SIG-M5 (cell line): ENCODE results near the gene TMEM218.
"Not testable (repeated sequence)": the region's sequence is repeated elsewhere in the genome, so short reads cannot be mapped to it uniquely, and the experiment has no call there.

Experiments used
- DNase-seq: peaks from one replicate; lab custom pipeline; 2025; lab: John Stamatoyannopoulos, UW

TMEM218 gene

DNA sequence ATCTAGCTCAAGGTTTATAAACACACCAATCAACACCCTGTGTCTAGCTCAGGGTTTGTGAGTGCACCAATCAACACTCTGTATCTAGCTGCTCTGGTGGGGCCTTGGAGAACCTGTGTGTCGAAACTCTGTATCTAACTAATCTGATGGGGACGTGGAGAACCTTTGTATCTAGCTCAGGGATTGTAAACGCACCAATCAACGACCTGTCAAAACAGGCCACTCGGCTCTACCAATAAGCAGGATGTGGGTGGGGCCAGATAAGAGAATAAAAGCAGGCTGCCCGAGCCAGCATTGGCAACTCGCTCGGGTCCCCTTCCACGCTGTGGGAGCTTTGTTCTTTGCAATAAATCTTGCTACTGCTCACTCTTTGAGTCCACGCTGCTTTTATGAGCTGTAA, 21.3 kb downstream of the TMEM218 start:
- not testable (repeated sequence) for DNase-seq

DNA sequence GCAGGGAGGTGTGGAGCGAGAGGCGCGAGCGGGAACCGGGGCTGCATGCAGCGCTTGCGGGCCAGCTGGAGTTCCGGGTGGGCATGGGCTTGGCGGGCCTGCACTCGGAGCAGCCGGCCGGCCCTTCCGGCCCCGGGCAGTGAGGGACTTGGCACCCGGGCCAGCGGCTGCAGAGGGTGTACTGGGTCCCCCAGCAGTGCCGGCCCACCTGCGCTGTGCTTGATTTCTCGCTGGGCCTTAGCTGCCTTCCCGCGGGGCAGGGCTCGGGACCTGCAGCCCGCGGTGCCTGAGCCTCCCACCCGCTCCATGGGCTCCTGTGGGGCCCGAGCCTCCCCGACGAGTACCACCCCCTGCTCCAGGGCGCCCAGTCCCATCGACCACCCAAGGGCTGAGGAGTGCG, 21.9 kb downstream of the TMEM218 start:
- not testable (repeated sequence) for DNase-seq

DNA sequence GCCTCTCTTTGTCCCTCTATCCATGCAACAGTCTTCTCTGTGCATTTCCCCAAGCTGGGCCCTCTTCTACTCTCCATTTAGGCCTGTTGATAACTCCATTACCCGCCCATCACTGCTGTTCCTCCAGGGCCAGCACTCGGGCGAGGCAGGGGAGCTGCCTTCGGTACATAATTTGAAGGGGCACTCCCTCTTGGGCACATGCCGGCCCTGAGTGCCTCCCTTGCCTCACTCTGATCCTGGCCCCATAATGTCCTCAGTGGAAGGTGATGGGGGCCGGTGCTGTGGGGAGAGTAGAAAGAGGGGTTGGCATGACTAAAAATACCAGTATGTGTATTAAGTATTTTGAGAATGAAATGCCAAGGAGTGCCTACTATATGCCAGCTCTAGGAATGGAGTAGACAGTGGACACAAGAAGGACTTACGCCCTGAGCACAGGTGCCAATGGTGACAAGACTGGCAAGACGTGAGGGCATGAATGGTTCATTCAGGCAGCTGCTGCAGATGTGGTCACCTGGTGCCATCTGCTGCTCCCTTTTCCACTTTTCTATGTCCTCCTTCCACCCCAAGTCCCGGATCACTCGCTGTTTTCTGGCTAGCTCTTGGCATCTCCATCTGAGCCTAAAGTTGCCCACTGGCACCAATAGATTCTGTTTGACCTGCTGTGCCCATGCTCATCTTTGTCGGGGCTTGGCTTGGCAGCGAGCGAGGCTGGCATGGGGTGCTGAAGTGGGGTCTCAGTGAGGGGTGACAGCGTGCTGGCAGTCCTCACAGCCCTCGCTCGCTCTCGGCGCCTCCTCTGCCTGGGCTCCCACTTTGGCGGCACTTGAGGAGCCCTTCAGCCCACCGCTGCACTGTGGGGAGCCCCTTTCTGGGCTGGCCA, 22.6 kb downstream of the TMEM218 start:
- no peak for DNase-seq

DNA sequence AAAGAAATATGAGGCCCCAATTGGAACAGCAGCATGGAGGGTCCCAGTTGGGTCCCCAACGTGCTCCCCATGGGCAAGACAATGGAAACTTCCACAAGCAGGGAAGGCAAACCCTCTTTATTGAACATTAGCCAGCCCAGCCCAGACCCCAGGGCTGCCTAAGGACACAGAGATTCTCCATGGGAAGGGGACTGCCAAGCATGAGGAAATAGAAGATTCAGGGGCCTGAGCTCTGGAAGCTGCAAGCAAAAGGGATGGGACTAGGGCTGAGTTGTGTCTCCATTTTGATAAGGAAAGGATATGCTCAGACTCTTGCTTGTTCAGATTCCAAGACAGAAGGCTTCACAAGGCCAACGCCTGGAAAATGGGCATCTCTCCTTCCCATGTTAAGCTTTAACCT, 23.3 kb downstream of the TMEM218 start:
- DNase-seq: no peak

DNA sequence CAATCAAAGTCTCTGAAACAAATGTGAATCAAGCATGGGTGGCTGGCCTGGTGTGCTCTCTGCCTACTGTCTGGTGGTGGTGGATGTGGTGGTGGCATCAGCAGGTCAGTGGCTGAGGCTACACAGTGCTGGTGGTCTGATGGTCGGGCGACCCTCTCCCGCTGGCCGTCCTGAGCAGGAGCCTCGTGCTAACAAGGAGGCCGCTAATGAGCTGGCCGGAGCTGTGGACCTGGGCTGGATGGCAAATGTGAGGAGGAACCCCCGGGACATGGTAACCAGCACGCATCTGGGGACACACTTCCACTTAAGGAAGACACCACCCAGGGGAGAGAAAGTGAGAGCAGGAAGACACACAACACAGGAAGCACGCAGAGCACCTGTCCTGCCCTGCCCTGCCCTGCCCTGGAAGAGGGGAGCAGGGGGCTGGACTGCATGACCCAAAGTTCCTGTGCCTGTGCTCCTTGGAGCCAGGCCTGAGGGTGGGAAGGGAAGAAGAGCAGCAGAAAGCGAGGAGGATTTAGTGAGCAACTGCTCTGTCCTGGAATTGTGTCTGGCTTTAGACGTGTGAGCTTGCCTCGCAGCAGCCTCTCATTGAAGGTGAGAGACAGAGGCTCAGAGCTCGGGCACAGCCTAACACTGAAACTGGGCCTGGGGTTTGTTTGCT, 24.7 kb downstream of the TMEM218 start:
- DNase-seq: no peak

DNA sequence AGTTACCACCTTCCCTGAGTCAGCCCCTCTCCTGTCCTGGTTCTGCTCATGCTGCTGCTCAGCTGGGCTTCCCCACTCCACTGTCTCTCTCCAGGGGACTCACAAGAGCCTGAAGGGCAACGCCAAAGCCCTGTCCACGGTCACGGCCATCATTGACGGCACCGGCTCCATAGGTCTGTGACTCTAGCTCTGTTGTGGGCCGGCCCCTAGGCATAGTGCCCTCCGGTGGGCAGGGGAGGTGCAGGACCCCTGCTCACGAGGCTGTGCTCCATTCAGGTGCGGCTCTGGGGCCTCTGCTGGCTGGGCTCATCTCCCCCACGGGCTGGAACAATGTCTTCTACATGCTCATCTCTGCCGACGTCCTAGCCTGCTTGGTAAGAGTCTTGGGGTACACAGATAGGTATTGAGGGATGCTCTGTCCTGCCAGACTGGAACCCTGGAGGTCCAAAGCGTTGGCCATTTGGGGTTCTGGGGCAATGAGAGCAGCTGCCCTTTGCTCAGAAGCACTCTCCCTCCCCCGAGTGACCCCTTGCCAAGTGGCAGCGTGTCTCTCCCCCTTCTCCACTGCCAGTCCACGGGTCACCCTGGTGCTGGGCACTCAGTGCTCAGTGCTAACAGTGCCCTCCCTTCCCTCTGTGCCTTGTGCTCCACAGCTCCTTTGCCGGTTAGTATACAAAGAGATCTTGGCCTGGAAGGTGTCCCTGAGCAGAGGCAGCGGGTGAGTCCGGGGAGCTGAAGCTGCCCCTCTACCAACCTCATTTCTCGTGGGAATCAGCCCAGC, 25.9 kb downstream of the TMEM218 start:
- no peak for DNase-seq

DNA sequence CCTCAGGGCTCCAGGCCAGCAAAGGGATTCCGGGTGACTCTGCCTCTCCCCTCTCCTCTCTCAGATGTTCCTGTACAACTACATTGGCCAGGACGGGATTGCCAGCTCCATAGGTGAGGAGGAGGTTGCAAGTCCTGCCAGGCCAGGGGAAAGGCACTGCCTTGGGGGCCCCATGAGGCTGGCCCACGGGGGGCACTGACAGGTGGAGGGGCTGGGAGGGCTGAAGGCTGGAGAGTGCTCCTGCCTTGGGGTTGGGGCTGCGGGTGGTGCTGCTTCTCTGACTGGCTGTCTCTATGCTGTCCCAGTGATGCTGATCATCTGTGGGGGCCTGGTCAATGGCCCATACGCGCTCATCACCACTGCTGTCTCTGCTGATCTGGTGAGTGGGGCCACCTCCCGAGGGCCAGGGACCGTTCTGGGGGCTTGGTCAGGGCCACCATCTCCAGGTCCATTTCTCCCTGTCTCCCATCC, 26.6 kb downstream of the TMEM218 start:
- no peak for DNase-seq

DNA sequence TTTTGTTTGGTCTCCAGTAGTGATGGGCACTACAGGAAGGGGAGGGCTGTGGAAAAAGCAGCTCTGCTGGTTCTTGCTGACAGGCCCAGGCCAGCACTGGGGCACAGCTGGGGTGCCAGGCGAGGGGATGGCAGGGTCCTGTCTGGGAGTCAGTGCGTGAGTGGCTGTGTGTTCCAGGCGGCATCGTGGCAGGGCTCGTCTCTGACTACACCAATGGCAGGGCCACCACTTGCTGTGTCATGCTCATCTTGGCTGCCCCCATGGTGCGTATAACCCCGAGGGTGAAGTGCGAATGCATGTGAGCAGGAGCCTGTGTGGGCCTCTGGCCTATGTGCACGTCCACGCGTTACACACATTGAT, 27.4 kb downstream of the TMEM218 start:
- no peak for DNase-seq

DNA sequence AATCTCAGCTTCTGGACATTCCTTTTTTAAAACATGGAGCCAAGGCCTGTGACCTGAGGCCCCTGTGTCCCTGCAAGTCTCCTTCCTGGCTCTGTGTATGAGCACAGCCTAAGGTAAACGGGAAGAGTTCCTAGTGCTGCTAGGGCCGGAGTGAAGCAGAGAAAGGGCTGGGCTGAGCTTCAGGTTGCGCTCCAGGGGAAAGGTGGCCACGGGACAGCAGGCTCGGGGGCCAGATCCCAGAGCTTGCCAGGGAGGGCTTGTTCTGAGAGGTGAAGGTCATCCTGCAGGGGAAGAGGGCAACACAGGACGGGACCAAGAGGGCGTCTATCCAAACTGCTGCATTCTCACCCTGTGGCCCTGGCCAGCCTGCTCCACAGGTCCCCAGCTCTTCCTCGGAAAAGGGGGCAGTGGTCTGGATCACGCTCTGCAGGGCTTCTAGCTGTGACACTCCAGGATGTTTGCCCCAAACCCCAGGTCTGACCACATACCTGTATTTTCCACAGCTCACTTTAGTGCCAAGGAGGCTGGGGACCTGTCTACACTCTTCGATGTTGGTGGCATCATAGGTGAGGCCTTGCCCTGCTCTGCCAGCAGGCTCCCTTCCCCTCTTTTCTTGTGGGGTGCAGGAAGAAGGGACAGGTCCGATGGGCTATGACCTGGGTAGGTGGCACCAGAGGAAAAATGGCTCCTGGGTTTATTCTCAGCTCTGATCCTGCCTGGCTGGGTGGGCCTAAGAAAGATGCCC, 27.9 kb downstream of the TMEM218 start:
- no peak for DNase-seq

DNA sequence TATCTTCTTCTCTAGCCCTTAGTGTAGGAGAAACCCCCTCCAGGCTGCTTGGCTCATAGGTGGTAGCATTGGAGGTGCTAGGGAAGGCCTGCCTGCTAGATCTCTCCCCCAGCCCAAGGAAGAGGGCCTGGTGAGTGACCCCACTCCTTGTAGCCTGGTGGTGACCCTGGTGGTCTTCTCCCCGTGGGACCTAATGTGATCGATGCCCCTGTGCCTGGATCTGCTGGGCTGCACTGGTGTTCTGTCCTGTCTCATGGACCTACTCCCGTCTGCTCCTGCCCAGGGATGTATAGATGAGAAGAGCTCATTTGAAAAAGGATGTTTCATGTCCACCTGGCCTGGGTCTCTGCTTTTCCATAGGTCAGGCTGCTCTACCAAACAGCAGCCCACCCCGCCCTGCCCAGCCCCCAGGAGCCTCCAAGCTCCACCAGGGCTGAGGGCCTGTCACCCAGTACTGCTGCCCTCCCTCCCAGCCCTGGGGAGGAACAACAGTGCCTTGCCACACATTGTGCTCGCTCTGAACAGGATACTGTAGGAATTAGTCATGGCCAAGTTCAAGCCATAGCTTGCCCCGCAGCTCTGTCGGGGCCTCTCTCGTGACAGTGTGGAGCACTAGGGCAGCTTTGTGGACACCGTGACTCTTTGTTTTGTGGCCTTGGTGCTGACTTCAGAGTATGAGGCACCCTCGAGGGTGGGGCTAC, 28.7 kb downstream of the TMEM218 start:
- no peak for DNase-seq

DNA sequence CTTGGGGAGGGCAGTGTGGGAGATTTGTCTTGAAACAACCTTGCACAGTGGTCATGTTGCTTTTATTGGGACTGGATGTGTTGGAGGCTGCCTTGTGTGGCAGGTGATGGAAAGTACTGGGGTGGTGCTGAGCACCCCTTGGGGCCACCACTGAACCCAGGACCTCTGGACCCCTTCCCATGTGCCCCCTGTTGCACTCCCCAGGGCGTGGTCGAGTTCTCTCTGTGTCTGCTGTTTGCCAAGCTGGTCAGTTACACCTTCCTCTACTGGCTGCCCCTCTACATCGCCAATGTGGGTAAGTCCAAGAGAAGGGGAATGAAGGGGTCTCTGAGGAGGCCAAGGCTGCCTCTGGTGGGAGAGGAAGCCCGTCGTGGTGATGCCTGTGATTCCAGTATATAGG, 29.4 kb downstream of the TMEM218 start:
- DNase-seq: no peak

DNA sequence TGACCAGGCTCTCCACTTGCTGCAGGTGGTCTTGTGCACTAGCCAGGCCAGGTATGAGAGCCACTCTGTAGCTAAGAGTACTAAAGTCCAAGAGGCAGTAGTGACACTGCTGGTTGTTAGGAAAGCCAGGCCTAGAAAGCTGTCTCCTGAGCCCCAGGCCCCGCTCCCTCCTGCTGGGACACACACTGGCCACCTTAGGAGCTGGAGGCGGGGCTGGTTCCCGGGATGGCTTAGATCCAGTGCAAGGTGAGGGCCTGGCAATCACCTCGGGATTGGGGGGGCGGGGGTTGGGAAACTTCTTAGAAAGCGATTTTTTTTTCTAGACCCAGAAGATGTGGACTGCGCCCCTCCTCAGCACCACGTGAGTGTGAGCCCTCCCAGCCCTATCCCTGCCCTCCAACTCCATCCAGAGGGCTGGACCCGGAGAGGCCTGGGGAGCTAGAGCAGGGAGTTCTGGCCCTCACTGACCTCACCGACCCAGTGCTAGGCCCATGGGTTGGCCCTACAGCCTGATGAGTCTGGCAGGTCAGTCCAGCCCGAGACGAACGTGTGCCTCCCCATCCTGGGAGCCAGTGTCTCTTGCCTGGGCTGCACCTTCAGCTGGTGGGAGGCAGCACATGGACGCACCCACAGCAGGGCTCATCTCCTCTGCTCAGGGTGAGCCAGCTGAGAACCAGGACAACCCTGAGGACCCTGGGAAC, 30.2 kb downstream of the TMEM218 start:
- DNase-seq: no peak

DNA sequence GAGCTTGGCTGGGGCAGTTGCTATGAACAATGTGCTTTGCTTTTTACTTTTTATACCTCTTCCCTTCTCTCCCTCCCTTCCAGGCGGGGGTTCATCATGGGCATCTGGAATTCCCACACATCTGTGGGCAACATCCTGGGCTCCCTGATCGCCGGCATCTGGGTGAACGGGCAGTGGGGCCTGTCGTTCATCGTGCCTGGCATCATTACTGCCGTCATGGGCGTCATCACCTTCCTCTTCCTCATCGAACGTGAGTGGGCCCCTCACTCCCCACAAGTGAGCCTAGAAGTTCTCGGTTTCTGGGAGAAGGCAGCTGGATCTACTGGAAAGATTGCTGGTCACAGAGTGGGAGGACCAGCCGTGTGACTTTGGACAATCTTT, 30.9 kb downstream of the TMEM218 start:
- DNase-seq: no peak

DNA sequence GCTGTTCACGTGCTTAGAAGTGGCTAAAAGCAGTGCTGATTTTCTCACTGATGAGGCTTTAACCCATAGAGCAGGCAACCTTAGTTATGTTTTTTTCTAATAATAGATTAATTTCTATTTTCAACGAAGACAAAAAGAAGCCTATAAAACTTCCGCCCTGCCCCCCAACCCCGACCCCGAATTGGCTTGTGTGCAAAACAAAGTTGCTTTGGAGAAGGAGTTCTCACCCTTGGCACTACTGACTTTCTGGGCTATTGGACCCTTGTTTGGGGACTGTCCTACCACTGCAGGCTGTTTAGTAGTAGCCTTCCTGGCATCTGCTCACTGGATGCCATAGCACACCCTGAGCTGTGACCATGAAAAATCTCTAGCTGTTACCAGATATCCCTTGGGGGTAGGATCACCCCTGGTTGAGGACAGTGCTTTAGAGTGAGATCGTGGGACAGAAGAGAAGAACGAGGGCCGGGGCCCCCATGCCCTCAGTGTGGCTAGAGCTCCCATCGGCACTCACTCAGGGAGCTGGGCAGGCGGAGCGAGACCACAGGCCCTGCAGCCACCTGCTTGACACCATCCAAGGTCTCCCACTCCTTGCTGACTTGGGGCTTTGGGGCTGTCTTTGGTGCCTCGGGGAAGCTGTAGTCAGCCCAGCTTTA, 31.4 kb downstream of the TMEM218 start:
- no peak for DNase-seq

DNA sequence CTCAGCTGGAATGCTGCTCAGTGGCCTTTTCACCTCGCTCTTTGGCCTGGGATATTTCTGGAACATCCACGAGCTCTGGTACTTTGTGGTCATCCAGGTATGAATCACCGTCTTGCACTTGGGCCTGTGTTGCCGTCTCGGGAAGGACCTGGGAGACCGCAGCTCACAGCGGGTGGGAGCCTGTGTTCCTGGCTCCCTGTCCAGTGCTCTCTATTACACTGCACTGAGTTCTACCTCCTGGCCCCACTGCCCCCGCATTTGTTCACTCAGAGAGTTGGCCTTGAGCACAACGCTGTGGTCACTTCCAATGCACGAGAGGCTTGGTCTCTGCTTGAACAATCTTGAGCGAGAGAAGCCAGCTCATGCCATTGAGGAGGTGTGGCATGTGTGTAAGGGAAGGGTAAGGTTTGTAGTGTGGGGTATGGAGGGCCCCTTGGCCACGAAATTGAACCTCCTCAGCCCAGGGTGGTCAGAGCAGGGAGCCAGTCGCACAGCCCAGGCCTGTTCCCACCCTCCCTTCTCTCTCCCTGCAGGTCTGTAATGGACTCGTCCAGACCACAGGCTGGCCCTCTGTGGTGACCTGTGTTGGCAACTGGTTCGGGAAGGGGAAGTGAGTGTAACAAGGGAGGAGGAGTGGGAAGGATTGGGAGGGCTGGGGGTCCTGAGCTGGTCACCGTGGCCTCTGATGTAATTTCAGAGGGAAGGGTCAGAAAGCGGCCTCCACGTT, 32.1 kb downstream of the TMEM218 start:
- DNase-seq: no peak

DNA sequence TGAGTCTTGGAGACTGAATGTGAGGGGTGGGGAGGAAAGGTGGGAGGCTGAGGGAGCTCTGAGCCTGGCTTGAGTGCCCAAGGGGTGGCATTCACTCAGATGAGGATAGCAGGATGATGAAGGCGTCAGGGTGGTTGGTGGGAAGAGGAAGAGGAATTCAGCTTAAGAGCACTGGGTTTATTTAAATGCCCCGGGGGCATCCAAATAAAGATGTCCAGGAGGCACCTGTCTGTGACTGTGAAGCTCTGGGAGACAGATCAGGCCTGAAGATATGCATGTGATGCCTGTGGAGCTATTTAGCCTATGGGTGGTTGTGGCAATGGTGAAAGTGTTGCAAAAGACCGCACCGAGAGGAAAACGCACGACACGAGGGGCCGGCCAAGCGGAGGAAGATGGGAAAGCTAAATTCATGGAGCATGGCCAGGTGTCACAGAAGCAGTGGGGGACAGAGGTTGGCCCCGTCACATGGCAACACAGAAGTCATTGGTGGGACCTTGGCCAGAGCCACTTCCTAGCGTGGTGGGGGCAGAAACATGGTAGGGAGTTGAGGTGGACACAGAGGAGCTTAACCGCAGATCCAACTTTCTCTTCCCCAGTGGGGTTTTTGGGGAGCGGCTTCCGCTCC, 32.8 kb downstream of the TMEM218 start:
- no peak for DNase-seq

DNA sequence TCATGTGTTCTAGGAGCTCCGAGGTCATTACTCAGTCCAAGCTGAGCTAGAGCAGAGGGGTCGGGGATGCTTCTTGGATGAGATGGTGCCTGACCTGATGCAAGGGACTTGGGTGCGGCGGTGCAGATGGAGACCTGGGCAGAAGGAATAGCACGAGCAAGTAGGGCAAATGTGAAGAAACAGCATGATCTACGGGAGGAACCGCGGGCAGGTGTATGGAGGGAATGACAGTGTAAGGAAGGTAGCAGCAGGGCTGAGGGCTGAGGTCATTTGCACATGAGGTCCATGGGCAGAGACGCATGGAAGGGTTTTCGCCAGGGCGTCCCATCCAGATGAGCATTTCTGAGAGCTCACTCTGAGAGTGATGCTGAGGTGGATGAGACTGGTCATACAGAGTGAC, 33.4 kb downstream of the TMEM218 start:
- no peak for DNase-seq

DNA sequence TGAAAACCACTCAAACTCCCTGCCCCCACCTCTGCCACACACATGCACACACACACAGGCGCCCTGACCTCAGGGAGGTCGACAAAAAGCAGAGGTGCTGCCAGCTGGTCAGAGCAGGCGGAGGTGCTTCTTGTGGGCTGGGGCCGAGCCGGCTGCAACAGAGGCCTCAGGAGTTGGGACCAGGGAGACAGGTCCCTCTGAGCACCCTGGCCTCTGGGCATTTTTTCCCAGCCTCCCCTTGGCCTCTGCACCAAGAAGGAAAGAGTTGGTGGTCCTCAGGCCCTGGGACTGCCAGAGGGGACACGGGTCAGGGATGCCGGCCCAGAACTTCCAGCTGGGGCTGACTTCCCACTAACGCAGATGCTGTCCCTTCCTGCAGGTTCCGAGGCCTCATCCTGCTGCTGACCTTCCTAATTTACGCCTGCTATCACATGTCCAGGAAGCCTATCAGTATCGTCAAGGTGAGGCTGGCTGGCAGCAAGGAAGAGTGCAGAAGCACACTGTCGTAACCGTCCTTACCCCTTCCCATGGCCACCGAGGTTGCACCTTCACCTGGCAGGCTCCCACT, 35.0 kb downstream of the TMEM218 start:
- no peak for DNase-seq

DNA sequence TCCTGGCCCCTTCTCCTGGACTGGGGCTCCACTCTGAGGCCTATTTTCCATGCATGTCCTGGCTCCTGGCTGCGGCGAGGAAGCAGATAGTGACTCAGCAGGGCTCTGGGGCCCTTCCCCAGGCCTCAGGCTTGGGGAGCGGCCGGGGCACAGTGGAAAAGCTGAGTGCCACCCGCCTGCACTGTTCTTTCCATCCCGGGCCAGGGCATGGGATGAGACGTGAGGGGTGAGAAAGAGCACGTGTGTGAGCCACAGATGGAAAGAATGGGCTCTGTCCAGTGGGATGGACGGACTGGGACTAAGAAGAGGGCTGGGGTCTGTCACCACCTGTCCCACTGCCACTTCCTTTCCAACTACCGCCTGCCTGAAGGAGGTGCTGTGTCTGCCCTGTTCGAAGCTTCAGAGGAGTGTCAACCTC, 35.5 kb downstream of the TMEM218 start:
- DNase-seq: no peak
